CD4-positive, CD25-positive, alpha-beta regulatory T cell (primary cell): ENCODE measurements around the gene LCOR. TPM values are rescaled to one million over a fixed set of nuclear protein-coding genes. Genes with fewer than 3 reads are reported as not detected.

ENCODE experiments used
- ATAC-seq, 2 donors: fragments of 150-1000 bp; cut with Tn5 transposase; one replicate each; pipeline ENCODE4 v1.10.0; 2021; ENCODE audit warnings: low read depth in 2 of 2, moderate number of reproducible peaks in 2 of 2, moderate library complexity in 1 of 2
- DNase-seq, 3 donors: peaks; one replicate each; pipeline versions ENCODE4 v3.0.0 to v3.0.0-alpha.2; 2012 to 2022; ENCODE audit warnings: mixed read lengths in 1 of 3
- H3K27ac ChIP-seq: one replicate; pipeline ENCODE4 v1.7.0; 2013; ENCODE audit warnings: mild to moderate bottlenecking, low read length; ENCODE audit not compliant: insufficient read depth, poor library complexity, severe bottlenecking
- H3K27me3 ChIP-seq: one replicate; pipeline ENCODE4 v1.7.0; 2013; ENCODE audit warnings: low read length; ENCODE audit not compliant: control insufficient read depth, insufficient read depth
- H3K36me3 ChIP-seq: one replicate; pipeline ENCODE4 v1.7.0; 2013; ENCODE audit warnings: mild to moderate bottlenecking, low read length, moderate library complexity; ENCODE audit not compliant: control insufficient read depth, insufficient read depth
- H3K4me1 ChIP-seq: 2 replicates; pipeline ENCODE4 v1.7.0; 2013; ENCODE audit warnings: mild to moderate bottlenecking, low read length; ENCODE audit not compliant: insufficient read depth, control insufficient read depth, poor library complexity, severe bottlenecking
- H3K4me3 ChIP-seq: one replicate; pipeline ENCODE4 v1.7.0; 2013; ENCODE audit warnings: low read depth, mild to moderate bottlenecking, low read length, moderate library complexity
- H3K9me3 ChIP-seq, 2 experiments: 1 replicate in 1 of 2; 2 replicates in 1 of 2; pipeline ENCODE4 v1.7.0; 2013; ENCODE audit warnings: low read length in 2 of 2, mild to moderate bottlenecking in 1 of 2, moderate library complexity in 1 of 2; ENCODE audit not compliant: control insufficient read depth in 2 of 2
- H3K27ac Mint-ChIP-seq, 3 donors: one replicate each; pipeline ENCODE4 v1.8.0; 2020 to 2022; ENCODE audit warnings: mild to moderate bottlenecking in 3 of 3, mixed read lengths in 3 of 3, moderate library complexity in 2 of 3
- H3K27me3 Mint-ChIP-seq: one replicate; pipeline ENCODE4 v1.8.0; 2022; ENCODE audit warnings: mild to moderate bottlenecking, mixed read lengths
- H3K36me3 Mint-ChIP-seq: one replicate; pipeline ENCODE4 v1.8.0; 2020; ENCODE audit warnings: mixed read lengths
- H3K4me1 Mint-ChIP-seq, 4 donors: one replicate each; pipeline ENCODE4 v1.8.0; 2020 to 2022; ENCODE audit warnings: mixed read lengths in 4 of 4, mild to moderate bottlenecking in 1 of 4
- H3K4me3 Mint-ChIP-seq, 4 donors: one replicate each; pipeline ENCODE4 v1.8.0; 2020 to 2022; ENCODE audit warnings: mild to moderate bottlenecking in 4 of 4, mixed read lengths in 4 of 4, moderate library complexity in 3 of 4
- H3K9me3 Mint-ChIP-seq, 7 donors: one replicate each; pipeline ENCODE4 v1.8.0; 2020 to 2022; ENCODE audit warnings: mixed read lengths in 7 of 7, mild to moderate bottlenecking in 3 of 7, moderate library complexity in 2 of 7
- polyA plus RNA-seq, 4 donors: library from polyadenylated mRNA; unstranded; fragments of 300-500 nt; fragmentation: Illumina TruSeq; gene quantifications; one replicate each; pipeline ENCODE4 v1.2.3, GENCODE V29; 2021
- total RNA-seq: library from RNA; stranded (reverse); gene quantifications from one replicate; pipeline ENCODE4 v1.2.3, GENCODE V29; 2022

The LCOR gene
- total and polyA plus RNA-seq, 5 donors from 2014 or later, result 12.7 to 63.1 (median 16.7) TPM

DNA sequence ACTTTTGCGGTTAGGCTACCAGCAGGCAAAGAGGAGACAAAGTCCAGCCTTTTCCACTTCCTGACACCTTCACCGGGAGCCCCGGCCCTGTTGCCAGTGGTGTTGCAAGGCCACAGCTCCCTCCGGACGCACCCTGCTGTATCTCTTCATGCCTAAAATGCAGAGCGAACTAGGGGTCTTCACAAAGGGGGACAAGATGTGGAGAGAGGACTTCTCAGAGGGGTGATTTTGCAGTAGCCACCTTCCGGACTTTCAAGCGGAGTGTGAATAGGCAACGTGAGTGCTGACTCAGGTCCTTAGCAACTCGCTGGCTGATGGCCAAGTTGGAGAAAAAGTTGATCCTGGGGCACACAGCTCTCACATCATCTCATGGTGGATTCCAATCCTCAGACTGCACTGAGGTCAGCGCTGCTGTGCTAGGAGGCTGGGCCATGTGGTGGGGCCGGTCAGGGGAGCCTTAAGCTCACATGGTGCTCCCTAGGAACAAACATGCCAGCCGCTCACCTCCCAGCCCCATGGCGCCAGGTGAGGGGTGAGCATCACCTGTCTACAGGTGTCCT is 166.3 kb downstream of the LCOR start:
- no peaks in the 10 kb centered on the region for H3K9me3 Mint-ChIP-seq
- no peaks in the 10 kb centered on the region for H3K9me3 ChIP-seq
- no peaks in the 10 kb centered on the region for H3K4me1 Mint-ChIP-seq
- no peak overlapping the region for H3K4me3 ChIP-seq
- peak overlapping the region in 1 of 3 donors; percentile 80 for H3K27ac Mint-ChIP-seq
- DNase-seq (no peak), ATAC-seq (no peak)
- H3K36me3 ChIP-seq, result no peaks in the 10 kb centered on the region
- H3K36me3 Mint-ChIP-seq, result no peaks in the 10 kb centered on the region
- no peak overlapping the region for H3K27ac ChIP-seq
- no peaks in the 10 kb centered on the region for H3K4me1 ChIP-seq
- no peaks in the 10 kb centered on the region for H3K27me3 Mint-ChIP-seq
- H3K27me3 ChIP-seq, result no peaks in the 10 kb centered on the region
- H3K4me3 Mint-ChIP-seq, result no peak overlapping the region

DNA sequence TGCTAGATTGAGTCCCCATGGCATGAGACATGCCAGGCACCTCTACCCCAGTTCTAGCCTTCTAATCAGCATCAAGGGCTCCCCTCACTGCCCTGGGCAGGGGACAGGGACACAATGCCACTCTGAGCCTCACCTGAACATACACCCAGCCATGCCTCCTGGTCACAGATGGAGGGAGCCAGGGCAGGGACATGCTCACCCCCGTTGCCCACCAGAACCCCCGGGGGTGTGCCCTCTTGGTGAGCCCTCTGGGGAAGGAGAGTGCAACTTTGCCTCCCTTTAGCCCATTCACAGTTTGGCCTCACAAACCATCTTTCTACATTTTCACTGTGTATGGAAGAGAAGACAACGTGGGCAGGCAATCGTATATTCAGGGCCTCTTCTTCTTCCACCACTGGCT is 167.2 kb downstream of the LCOR start:
- no peaks in the 10 kb centered on the region for H3K27me3 Mint-ChIP-seq
- ATAC-seq, result no peak
- Histone ChIP-seq H3K27ac (no peak overlapping the region), H3K4me1 (no peaks in the 10 kb centered on the region), H3K9me3 (no peaks in the 10 kb centered on the region), H3K27me3 (no peaks in the 10 kb centered on the region), H3K4me3 (no peak overlapping the region), H3K36me3 (no peaks in the 10 kb centered on the region)
- H3K4me1 Mint-ChIP-seq, result no peaks in the 10 kb centered on the region
- no peak for DNase-seq
- H3K9me3 Mint-ChIP-seq, result no peaks in the 10 kb centered on the region
- no peaks in the 10 kb centered on the region for H3K36me3 Mint-ChIP-seq
- H3K27ac Mint-ChIP-seq, result no peak overlapping the region
- no peak overlapping the region for H3K4me3 Mint-ChIP-seq

DNA sequence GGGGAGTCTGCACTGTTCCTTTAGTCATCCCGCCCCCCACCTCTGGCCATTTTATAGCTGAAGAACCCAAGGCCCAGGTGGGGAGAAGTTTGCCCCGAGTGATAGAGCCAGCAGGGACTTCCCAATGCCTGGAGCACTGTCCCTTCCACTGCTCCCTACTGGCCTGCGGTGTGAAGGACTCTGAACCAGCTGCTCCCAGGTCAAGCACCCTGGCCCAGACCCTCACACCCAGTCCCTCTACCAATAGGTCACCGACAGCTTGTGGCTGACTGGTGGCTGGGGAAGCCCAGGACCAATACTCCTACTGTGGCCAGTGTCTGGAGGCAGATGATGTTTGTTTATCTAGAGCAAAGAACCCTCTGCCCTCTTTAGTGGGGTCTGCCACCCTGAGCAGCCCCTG is 167.9 kb downstream of the LCOR start:
- Histone ChIP-seq H3K9me3 (no peaks in the 10 kb centered on the region), H3K4me3 (no peak overlapping the region), H3K36me3 (no peaks in the 10 kb centered on the region), H3K27me3 (no peaks in the 10 kb centered on the region), H3K27ac (no peak overlapping the region), H3K4me1 (no peaks in the 10 kb centered on the region)
- DNase-seq, result no peak
- no peak for ATAC-seq
- H3K4me3 Mint-ChIP-seq, result no peak overlapping the region
- no peaks in the 10 kb centered on the region for H3K27me3 Mint-ChIP-seq
- no peaks in the 10 kb centered on the region for H3K36me3 Mint-ChIP-seq
- H3K9me3 Mint-ChIP-seq, result no peaks in the 10 kb centered on the region
- no peak overlapping the region for H3K27ac Mint-ChIP-seq
- no peaks in the 10 kb centered on the region for H3K4me1 Mint-ChIP-seq

DNA sequence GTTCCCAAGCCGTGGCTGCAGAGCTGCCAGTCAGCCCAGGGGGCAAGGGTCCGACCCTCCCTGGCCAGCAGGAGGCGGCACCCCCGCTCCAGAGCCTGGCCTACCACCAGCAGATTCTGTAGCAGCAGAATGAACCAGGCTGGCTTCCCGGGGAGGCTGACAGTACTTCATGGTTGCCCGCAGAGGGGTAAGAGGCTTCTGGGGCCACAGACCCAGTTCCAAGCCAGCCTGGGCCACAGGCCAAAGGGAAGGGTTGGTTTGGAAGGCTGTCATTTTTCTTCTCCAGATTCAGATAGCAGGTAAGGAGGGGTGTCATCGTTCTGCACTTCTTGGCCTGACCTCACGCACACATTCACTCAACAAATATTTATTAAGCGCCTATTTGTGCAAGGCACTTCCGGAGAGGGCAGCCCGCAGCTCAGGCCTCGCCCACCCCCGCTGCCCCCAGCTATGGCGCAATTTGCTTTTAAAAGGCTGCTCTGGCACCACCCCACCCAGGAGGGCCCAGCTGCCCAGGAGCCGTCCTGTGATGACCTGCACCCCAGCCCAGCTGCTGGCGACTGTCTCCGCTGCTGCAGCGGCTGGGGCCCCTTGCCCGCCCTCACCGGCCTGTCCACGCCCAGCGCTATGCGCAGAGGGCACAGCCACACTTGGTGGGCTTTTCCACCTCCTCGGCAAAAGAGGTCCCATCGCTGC is 168.5 kb downstream of the LCOR start:
- H3K27me3 Mint-ChIP-seq, result no peaks in the 10 kb centered on the region
- no peaks in the 10 kb centered on the region for H3K4me1 ChIP-seq
- H3K9me3 Mint-ChIP-seq, result peaks cover 0 to 5% (median 2%) of the 10 kb centered on the region in 7 donors
- DNase-seq, result no peak
- no peaks in the 10 kb centered on the region for H3K36me3 Mint-ChIP-seq
- H3K27ac Mint-ChIP-seq, result no peak overlapping the region
- H3K9me3 ChIP-seq, result no peaks in the 10 kb centered on the region
- no peaks in the 10 kb centered on the region for H3K36me3 ChIP-seq
- H3K4me3 ChIP-seq, result no peak overlapping the region
- H3K4me3 Mint-ChIP-seq, result no peak overlapping the region
- H3K27ac ChIP-seq, result no peak overlapping the region
- H3K27me3 ChIP-seq, result no peaks in the 10 kb centered on the region
- no peak for ATAC-seq
- no peaks in the 10 kb centered on the region for H3K4me1 Mint-ChIP-seq

DNA sequence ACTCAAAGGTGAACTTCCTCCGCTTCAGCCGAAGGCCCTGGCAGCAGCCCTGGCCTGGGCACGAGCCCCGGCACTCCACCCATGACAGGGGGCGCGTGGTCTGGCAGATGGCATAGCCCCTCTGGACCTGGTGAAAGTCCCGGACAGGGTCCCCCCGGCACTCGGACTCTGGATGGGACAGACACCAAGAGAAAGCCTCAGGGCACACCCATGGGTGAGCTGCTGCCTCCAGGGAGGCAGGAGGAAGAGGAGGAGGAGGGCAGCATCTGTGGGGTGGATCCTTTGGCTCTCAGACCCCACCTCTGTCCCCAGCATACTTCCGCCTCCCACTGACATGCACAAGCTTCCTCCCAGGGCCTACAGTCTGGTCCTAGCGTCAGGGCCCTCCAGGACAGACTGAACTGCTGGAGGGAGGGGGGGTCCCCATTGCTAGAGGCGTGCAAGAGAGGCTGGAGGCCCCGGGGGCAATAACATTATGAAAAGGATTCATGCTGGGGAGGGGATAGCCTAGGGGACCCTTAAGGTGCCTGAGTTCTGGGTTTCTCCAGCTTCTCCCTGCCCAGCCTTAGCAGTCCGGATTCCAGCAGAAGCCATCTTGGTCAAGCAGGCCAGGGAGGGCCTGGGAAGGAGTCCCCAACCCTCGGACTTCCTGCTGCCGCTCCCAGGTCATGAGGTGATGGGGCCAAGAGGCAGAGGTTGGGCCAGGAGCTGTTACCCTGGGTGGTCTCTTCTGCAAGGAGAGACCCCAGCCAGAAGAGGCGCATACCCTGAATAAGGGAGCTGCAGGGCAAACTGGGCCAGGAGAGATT is 169.3 kb downstream of the LCOR start:
- ATAC-seq, result no peak
- H3K4me3 ChIP-seq, result no peak overlapping the region
- Mint-ChIP-seq H3K27me3 (no peaks in the 10 kb centered on the region), H3K4me1 (no peaks in the 10 kb centered on the region), H3K4me3 (no peak overlapping the region), H3K9me3 (peaks cover 0 to 9% (median 2%) of the 10 kb centered on the region in 7 donors), H3K36me3 (no peaks in the 10 kb centered on the region), H3K27ac (no peak overlapping the region)
- no peak for DNase-seq
- no peak overlapping the region for H3K27ac ChIP-seq
- H3K4me1 ChIP-seq, result no peaks in the 10 kb centered on the region
- peaks cover 0 to 3% of the 10 kb centered on the region in 2 experiments for H3K9me3 ChIP-seq
- H3K36me3 ChIP-seq, result no peaks in the 10 kb centered on the region
- H3K27me3 ChIP-seq, result no peaks in the 10 kb centered on the region

DNA sequence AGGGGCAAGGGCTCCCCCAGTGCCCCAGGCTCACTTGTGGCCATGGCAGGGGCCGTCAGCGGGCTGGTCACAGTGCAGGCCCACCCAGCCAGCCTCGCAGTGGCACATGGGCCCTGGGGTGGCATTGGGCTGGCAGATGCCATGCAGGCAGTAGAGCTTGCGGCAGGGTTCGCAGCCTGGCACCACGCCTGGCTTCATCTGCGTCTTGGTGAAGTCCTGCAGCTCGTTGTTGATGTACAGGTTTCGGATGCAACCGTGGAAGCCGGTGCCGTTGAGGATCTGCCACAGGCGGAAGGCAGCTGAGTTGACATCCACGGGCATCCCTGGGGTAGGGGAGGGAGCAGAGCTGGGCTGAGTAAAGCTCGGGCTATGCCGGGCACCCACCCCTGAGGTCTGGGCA is 170.6 kb downstream of the LCOR start:
- Mint-ChIP-seq H3K27me3 (no peaks in the 10 kb centered on the region), H3K36me3 (no peaks in the 10 kb centered on the region), H3K4me3 (no peak overlapping the region), H3K4me1 (no peaks in the 10 kb centered on the region), H3K27ac (no peak overlapping the region), H3K9me3 (peaks cover 0 to 22% (median 9%) of the 10 kb centered on the region in 7 donors)
- Histone ChIP-seq H3K27me3 (no peaks in the 10 kb centered on the region), H3K9me3 (peaks cover 10 to 16% of the 10 kb centered on the region in 2 experiments), H3K4me3 (no peak overlapping the region), H3K4me1 (no peaks in the 10 kb centered on the region), H3K36me3 (no peaks in the 10 kb centered on the region), H3K27ac (no peak overlapping the region)
- no peak for ATAC-seq
- no peak for DNase-seq

DNA sequence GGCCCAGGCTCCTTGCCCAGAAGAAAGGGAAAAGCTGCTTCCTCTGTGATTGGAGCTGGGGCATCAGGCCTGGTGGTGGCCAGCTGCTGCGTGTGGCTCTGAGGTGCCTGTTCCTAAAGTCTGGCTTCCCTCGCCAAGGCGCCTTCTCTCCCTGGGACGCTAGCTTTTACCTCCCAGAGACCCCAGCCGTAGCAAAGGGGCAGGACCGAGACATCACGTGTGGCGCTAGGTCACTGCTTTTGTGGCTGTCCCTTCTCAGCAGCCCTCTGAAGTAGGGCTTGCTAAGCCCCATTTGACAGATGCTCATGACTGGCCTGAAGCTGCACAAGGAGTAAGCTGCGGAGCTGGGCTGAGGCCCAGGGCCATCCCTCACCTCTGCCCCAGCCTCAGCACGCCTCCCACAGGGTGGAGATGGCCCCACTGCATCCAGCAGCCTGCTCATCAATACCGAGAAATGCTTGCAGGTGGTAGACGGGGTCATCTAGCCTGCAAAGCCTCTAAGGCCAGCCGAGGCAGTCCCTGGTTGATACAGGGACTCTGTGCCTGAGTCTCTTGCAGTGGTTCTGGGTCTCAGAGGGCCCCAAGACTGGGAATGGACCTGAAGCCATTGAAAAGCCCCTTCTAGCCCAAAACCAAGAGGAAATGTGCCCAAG is 171.2 kb downstream of the LCOR start:
- H3K27ac ChIP-seq, result no peak overlapping the region
- DNase-seq (no peak), ATAC-seq (no peak)
- H3K27me3 ChIP-seq, result no peaks in the 10 kb centered on the region
- peaks cover 15 to 22% of the 10 kb centered on the region in 2 experiments for H3K9me3 ChIP-seq
- Mint-ChIP-seq H3K27ac (no peak overlapping the region), H3K4me1 (no peaks in the 10 kb centered on the region), H3K36me3 (no peaks in the 10 kb centered on the region), H3K9me3 (peaks cover 0 to 26% (median 10%) of the 10 kb centered on the region in 7 donors), H3K27me3 (no peaks in the 10 kb centered on the region), H3K4me3 (no peak overlapping the region)
- H3K36me3 ChIP-seq, result no peaks in the 10 kb centered on the region
- no peak overlapping the region for H3K4me3 ChIP-seq
- no peaks in the 10 kb centered on the region for H3K4me1 ChIP-seq
